Measurements from ENCODE around the gene ATP2C1. TPM values are rescaled to one million over a fixed set of nuclear protein-coding genes. Genes with fewer than 3 reads are reported as not detected.

The ATP2C1 gene
- total and polyA plus RNA-seq, 2 experiments from 2014 or later = 28.1 to 75.7 TPM

- TF ChIP-seq CTCF (conservative IDR thresholded peaks at IDR 0.05; ENCODE audit: low read depth in 2 of 2) (no peak), ZNF331 (CRISPR knock-in tag; IDR thresholded peaks at IDR 0.05; ENCODE audit: low read depth) (no peak), POLR2AphosphoS5 (IDR thresholded peaks at IDR 0.05; ENCODE audit: low read depth) (no peak), EZH2 (IDR thresholded peaks at IDR 0.05; ENCODE audit: low read depth, unreplicated experiment) (no peak)
Measured at GRCh38 chr3:131031660-131032059, 137.8 kb downstream of the ATP2C1 start (continued).

- Mint-ChIP-seq H3K36me3 (ENCODE audit: low read depth) (no peaks in the 10 kb centered on the region), H3K27ac (no peak overlapping the region), H3K9me3 (no peaks in the 10 kb centered on the region), H3K4me3 (no peak overlapping the region), H3K27me3 (ENCODE audit: insufficient read depth, low read depth, poor library complexity) (no peaks in the 10 kb centered on the region), H3K4me1 (no peaks in the 10 kb centered on the region)
- Histone ChIP-seq H2AFZ (no peak overlapping the region), H3K27ac (ENCODE audit: low read depth) (no peak overlapping the region), H3K27me3 (ENCODE audit: insufficient read depth) (no peaks in the 10 kb centered on the region), H4K20me1 (replicated peaks; ENCODE audit: insufficient read depth) (no peaks in the 10 kb centered on the region), H3F3A (replicated peaks; ENCODE audit: low read depth) (no peaks in the 10 kb centered on the region), H3K4me2 (no peak overlapping the region), H3K36me3 (ENCODE audit: insufficient read depth) (no peaks in the 10 kb centered on the region), H3K79me2 (replicated peaks; ENCODE audit: insufficient read depth) (no peaks in the 10 kb centered on the region), H3K4me3 (no peak overlapping the region), H3K9me2 (ENCODE audit: insufficient read depth) (no peaks in the 10 kb centered on the region), H3K4me1 (ENCODE audit: insufficient read depth) (no peaks in the 10 kb centered on the region)
- DNase-seq (ENCODE audit: low spot score) (peak; percentile 61), ATAC-seq (peak; percentile 26; the same call in 1 of the 3 replicates)
- TF ChIP-seq ETS1 (IDR thresholded peaks at IDR 0.05) (no peak), CTCF (conservative IDR thresholded peaks at IDR 0.05; ENCODE audit: low read depth in 2 of 2) (peak; percentile 64 to 85), ZNF114 (CRISPR knock-in tag; IDR thresholded peaks at IDR 0.05) (no peak), POLR2AphosphoS5 (IDR thresholded peaks at IDR 0.05; ENCODE audit: low read depth) (no peak), JUNB (IDR thresholded peaks at IDR 0.05; ENCODE audit: unreplicated experiment) (no peak)
Measured at GRCh38 chr3:131033480-131034080, 139.7 kb downstream of the ATP2C1 start.

All from GM23338 (cell line).